Fibroblast of mammary gland (primary cell): ENCODE measurements around the gene RHOC.

ENCODE experiments used
- DNase-seq: peaks from one replicate; pipeline ENCODE4 v3.0.0-alpha.2; 2010; ENCODE audit warnings: low read depth
- H3K4me3 ChIP-seq: 2 replicates; pipeline ENCODE4 v1.5.1; 2011; ENCODE audit warnings: low read depth, mild to moderate bottlenecking, low read length, moderate library complexity; ENCODE audit not compliant: control insufficient read depth
- CTCF ChIP-seq: conservative IDR thresholded peaks from 2 replicates; pipeline ENCODE4 v1.5.1; 2011; ENCODE audit warnings: low read depth, low read length, inconsistent platforms; ENCODE audit not compliant: control insufficient read depth, insufficient read depth

Gene RHOC

DNA sequence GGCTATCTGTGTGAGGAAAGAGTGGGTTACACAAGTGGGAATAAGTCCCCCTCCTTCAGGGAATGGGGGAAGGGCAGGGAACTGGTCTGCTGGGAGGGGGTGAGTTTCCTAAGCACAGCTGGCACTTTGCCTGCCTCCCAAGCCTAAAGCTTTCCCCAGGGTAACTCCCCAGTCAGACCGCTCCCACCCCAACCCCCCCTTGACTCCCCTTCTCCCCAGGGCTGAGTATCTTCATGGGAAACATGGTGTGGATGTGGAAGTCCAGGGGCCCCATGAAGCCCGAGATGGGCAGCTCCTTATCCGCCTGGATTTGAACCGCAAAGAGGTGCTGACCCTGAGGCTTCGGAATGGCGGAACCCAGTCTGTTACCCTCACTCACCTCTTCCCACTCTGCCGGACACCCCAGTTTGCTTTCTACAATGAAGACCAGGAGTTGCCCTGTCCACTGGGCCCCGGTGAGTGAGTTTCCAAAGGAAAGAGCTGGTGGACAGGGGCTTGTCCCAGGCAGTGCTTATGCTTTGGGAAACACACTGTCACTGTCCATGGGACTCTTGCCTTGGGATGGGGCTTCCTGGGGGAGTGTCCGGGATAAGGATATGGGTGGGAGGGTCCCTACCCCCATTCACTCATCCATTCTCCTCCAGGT lies 17.6 kb downstream of the RHOC start:
- no peak for DNase-seq
- TF ChIP-seq CTCF: no peak
- H3K4me3 ChIP-seq: no peak overlapping the region

- DNase-seq: no peak
- no peak overlapping the region for H3K4me3 ChIP-seq
- no peak for TF ChIP-seq CTCF
Measured at GRCh38 chr1:112688781-112689193, 18.1 kb downstream of the RHOC start.

- TF ChIP-seq CTCF: no peak
- DNase-seq: no peak
- H3K4me3 ChIP-seq: no peak overlapping the region
Measured at GRCh38 chr1:112687785-112688496, 19.0 kb downstream of the RHOC start.

DNA sequence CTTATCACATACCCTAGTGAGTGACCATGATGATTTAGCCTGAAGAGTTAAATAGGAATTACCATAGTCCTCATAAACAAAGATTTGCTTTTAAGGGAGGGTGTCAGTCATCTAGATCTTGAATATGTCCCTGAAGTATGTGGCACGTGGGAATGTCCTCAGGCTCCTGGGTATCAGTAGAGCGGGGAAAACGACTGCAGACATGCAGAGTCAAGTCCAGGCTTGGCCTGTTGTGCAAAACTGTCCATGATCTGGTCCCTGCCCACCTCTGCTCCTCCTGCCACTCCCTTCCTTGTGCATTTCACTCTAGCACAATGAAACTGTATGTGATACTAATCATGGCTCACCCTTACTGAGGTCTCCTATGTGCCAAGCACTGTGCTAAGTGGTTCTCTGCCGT lies 19.6 kb downstream of the RHOC start:
- no peak for DNase-seq
- H3K4me3 ChIP-seq: no peak overlapping the region
- TF ChIP-seq CTCF: no peak

GRCh38 chr1:112686835-112687234 lies 20.1 kb downstream of the RHOC start:
- DNase-seq: no peak
- H3K4me3 ChIP-seq: no peak overlapping the region
- TF ChIP-seq CTCF: no peak

- no peak overlapping the region for H3K4me3 ChIP-seq
- no peak for TF ChIP-seq CTCF
- DNase-seq: no peak
Measured at GRCh38 chr1:112686417-112686816, 20.5 kb downstream of the RHOC start.

GRCh38 chr1:112685913-112686312 lies 21.0 kb downstream of the RHOC start:
- no peak overlapping the region for H3K4me3 ChIP-seq
- no peak for DNase-seq
- TF ChIP-seq CTCF: no peak
